Small intestine (tissue), 7 donors: Measurements from ENCODE around the gene KDM5B. TPM values are rescaled to one million over a fixed set of nuclear protein-coding genes. Genes with fewer than 3 reads are reported as not detected.

Experiments
- DNase-seq, 2 donors: peaks; one replicate each; pipeline versions ENCODE4 v3.0.0 to v3.0.0-alpha.2; 2013
- FAIRE-seq: peaks from 2 replicates; lab custom pipeline; 2012; peaks lifted over from hg19 to GRCh38; lab: Jason Lieb, UNC
- H3K27ac ChIP-seq, 3 donors: one replicate each; pipeline ENCODE4 v1.5.1; 2013; ENCODE audit warnings: low read length in 2 of 3, mild to moderate bottlenecking in 2 of 3, control low read depth in 1 of 3, inconsistent platforms in 1 of 3, low read depth in 1 of 3, moderate library complexity in 1 of 3
- H3K27me3 ChIP-seq, 3 donors: one replicate each; pipeline ENCODE4 v1.6.1; 2013; ENCODE audit warnings: low read length in 3 of 3, inconsistent platforms in 1 of 3; ENCODE audit not compliant: control insufficient read depth in 3 of 3, insufficient read depth in 3 of 3
- H3K36me3 ChIP-seq, 3 donors: one replicate each; pipeline ENCODE4 v1.6.1; 2013; ENCODE audit warnings: low read length in 3 of 3, inconsistent platforms in 1 of 3, low read depth in 1 of 3, mild to moderate bottlenecking in 1 of 3, moderate library complexity in 1 of 3; ENCODE audit not compliant: control insufficient read depth in 3 of 3, insufficient read depth in 2 of 3
- H3K4me1 ChIP-seq, 3 donors: one replicate each; pipeline ENCODE4 v1.6.1; 2013; ENCODE audit warnings: low read length in 2 of 3, inconsistent platforms in 1 of 3, low read depth in 1 of 3, mild to moderate bottlenecking in 1 of 3, moderate library complexity in 1 of 3; ENCODE audit not compliant: control insufficient read depth in 3 of 3, insufficient read depth in 2 of 3
- H3K4me3 ChIP-seq, 3 donors: one replicate each; pipeline ENCODE4 v1.5.1; 2013; ENCODE audit warnings: low read length in 3 of 3, control low read depth in 1 of 3, inconsistent platforms in 1 of 3, low read depth in 1 of 3, mild to moderate bottlenecking in 1 of 3, moderate library complexity in 1 of 3
- H3K9me3 ChIP-seq, 2 donors: one replicate each; pipeline ENCODE4 v1.6.1; 2013; ENCODE audit warnings: low read depth in 1 of 2, low read length in 1 of 2; ENCODE audit not compliant: control insufficient read depth in 2 of 2, insufficient read depth in 1 of 2
- WGBS, 3 donors: extraction: QIAGEN DNeasy Blood & Tissue Kit; methylation state at CpG; one replicate each; pipeline ENCODE4 v1.1.7; 2013; 5-methylcytosine and 5-hydroxymethylcytosine counted together
- polyA plus RNA-seq, 4 donors: library from polyadenylated mRNA; stranded (reverse) in 3 of 4; unstranded in 1 of 4; fragments of 200-250 nt in 3 of 4; fragments of 120-200 nt in 1 of 4; gene quantifications; one replicate each; pipeline versions ENCODE4 v1.2.1 to v1.2.3, GENCODE V29; 2013
- donor health status: healthy with polysubstance abuse.
- donor health status: control.
- donor health status: control.
- donor health status: Bipolar disorder and iron deficiency.
- donor health status: healthy.

The KDM5B gene
- polyA plus RNA-seq, 4 donors, result 5.7 to 39.5 (median 9.1) TPM

- H3K36me3 ChIP-seq, result peaks cover 0 to 4% (median 0%) of the 10 kb centered on the region in 3 donors
- FAIRE-seq (no peak), DNase-seq (peak; percentile 7 to 41)
- no peak overlapping the region for H3K4me3 ChIP-seq
- H3K27ac ChIP-seq, result no peak overlapping the region
- H3K4me1 ChIP-seq, result peaks cover 2 to 6% (median 3%) of the 10 kb centered on the region in 3 donors
- no peaks in the 10 kb centered on the region for H3K9me3 ChIP-seq
- H3K27me3 ChIP-seq, result no peaks in the 10 kb centered on the region
- WGBS, 3 donors, result 47 to 67% (median 59%) methylated on average over 4 of the region's 4 CpGs
Measured at GRCh38 chr1:202791077-202791747, 17.0 kb downstream of the KDM5B start.

GRCh38 chr1:202788800-202789199 lies 19.4 kb downstream of the KDM5B start:
- WGBS, 3 donors, result 16 to 59% (median 29%) methylated on average over 3 of the region's 3 CpGs
- no peaks in the 10 kb centered on the region for H3K36me3 ChIP-seq
- H3K4me3 ChIP-seq, result no peak overlapping the region
- peaks cover 2 to 6% (median 3%) of the 10 kb centered on the region in 3 donors for H3K4me1 ChIP-seq
- DNase-seq, result peak; percentile 15 to 38
- no peak for FAIRE-seq
- H3K27me3 ChIP-seq, result no peaks in the 10 kb centered on the region
- no peaks in the 10 kb centered on the region for H3K9me3 ChIP-seq
- H3K27ac ChIP-seq, result no peak overlapping the region

GRCh38 chr1:202786804-202787203 lies 21.4 kb downstream of the KDM5B start:
- Histone ChIP-seq H3K36me3 (no peaks in the 10 kb centered on the region), H3K4me1 (peaks cover 0 to 4% (median 3%) of the 10 kb centered on the region in 3 donors), H3K9me3 (no peaks in the 10 kb centered on the region), H3K27me3 (no peaks in the 10 kb centered on the region), H3K4me3 (no peak overlapping the region), H3K27ac (no peak overlapping the region)
- no peak for FAIRE-seq
- DNase-seq, result no peak
- WGBS, 3 donors, result 80 to 86% (median 85%) methylated on average over 4 of the region's 4 CpGs

- Histone ChIP-seq H3K27me3 (no peaks in the 10 kb centered on the region), H3K4me1 (no peaks in the 10 kb centered on the region), H3K27ac (no peak overlapping the region), H3K36me3 (peaks cover 0 to 5% (median 0%) of the 10 kb centered on the region in 3 donors), H3K4me3 (no peak overlapping the region), H3K9me3 (no peaks in the 10 kb centered on the region)
- DNase-seq (no peak), FAIRE-seq (no peak)
- WGBS, 3 donors, result 42 to 66% (median 48%) methylated on average over 4 of the region's 4 CpGs
Measured at GRCh38 chr1:202781180-202781579, 27.0 kb downstream of the KDM5B start.

GRCh38 chr1:202770135-202770534 lies 38.1 kb downstream of the KDM5B start:
- WGBS, 3 donors, result 93 to 97% (median 97%) methylated on average over 2 of the region's 2 CpGs
- no peak overlapping the region for H3K27ac ChIP-seq
- H3K27me3 ChIP-seq, result no peaks in the 10 kb centered on the region
- FAIRE-seq (no peak), DNase-seq (no peak)
- H3K4me3 ChIP-seq, result no peak overlapping the region
- H3K4me1 ChIP-seq, result no peaks in the 10 kb centered on the region
- H3K9me3 ChIP-seq, result no peaks in the 10 kb centered on the region
- H3K36me3 ChIP-seq, result peaks cover 9 to 40% (median 9%) of the 10 kb centered on the region in 3 donors

- H3K27ac ChIP-seq, result no peak overlapping the region
- no peak for DNase-seq
- H3K4me3 ChIP-seq, result no peak overlapping the region
- H3K9me3 ChIP-seq, result no peaks in the 10 kb centered on the region
- peaks cover 6 to 23% (median 9%) of the 10 kb centered on the region in 3 donors for H3K36me3 ChIP-seq
- no peaks in the 10 kb centered on the region for H3K27me3 ChIP-seq
- H3K4me1 ChIP-seq, result no peaks in the 10 kb centered on the region
- WGBS, 3 donors, result 97 to 100% (median 100%) methylated on average over 1 of the region's 1 CpG
- no peak for FAIRE-seq
Measured at GRCh38 chr1:202765721-202766120, 42.5 kb downstream of the KDM5B start.

- Histone ChIP-seq H3K27ac (no peak overlapping the region), H3K4me1 (no peaks in the 10 kb centered on the region), H3K36me3 (peaks cover 9 to 27% (median 10%) of the 10 kb centered on the region in 3 donors), H3K4me3 (no peak overlapping the region), H3K9me3 (no peaks in the 10 kb centered on the region), H3K27me3 (no peaks in the 10 kb centered on the region)
- 60 to 65% (median 65%) methylated on average over 2 of the region's 2 CpGs for WGBS, 3 donors
- DNase-seq (no peak), FAIRE-seq (no peak)
Measured at GRCh38 chr1:202762019-202762418, 46.2 kb downstream of the KDM5B start.

GRCh38 chr1:202760589-202760988 lies 47.6 kb downstream of the KDM5B start:
- 75 to 89% (median 88%) methylated on average over 1 of the region's 1 CpG for WGBS, 3 donors
- no peak overlapping the region for H3K27ac ChIP-seq
- H3K36me3 ChIP-seq, result peaks cover 9 to 22% (median 12%) of the 10 kb centered on the region in 3 donors
- no peaks in the 10 kb centered on the region for H3K27me3 ChIP-seq
- H3K9me3 ChIP-seq, result no peaks in the 10 kb centered on the region
- no peaks in the 10 kb centered on the region for H3K4me1 ChIP-seq
- DNase-seq, result no peak
- no peak for FAIRE-seq
- H3K4me3 ChIP-seq, result no peak overlapping the region
